Gastroesophageal sphincter (tissue), 4 donors: ENCODE results near the gene JAML. TPM values are rescaled to one million over a fixed set of nuclear protein-coding genes. Genes with fewer than 3 reads are reported as not detected.

Experiments
- ATAC-seq: fragments of 150-250 bp; one replicate; pipeline ENCODE4 v1.9.1; 2016; ENCODE audit warnings: mild to moderate bottlenecking, moderate library complexity
- H3K27ac ChIP-seq, 4 donors: fragments of 200-600 bp; sonication (generic) in 3 of 4; 1 replicate in 3 of 4; 2 replicates in 1 of 4; pipeline ENCODE4 v1.5.1; 2016 to 2019
- H3K27me3 ChIP-seq: fragments of 200-600 bp; sonication (generic); one replicate; pipeline ENCODE4 v1.5.1; 2019
- H3K36me3 ChIP-seq, 2 donors: fragments of 200-600 bp; sonication (generic); one replicate each; pipeline ENCODE4 v1.5.1; 2019; ENCODE audit warnings: control low read depth in 1 of 2
- H3K4me1 ChIP-seq, 3 donors: fragments of 200-600 bp; sonication (generic); 1 replicate in 2 of 3; 2 replicates in 1 of 3; pipeline ENCODE4 v1.5.1; 2016 to 2019; ENCODE audit warnings: control low read depth in 2 of 3
- H3K4me3 ChIP-seq, 2 donors: fragments of 200-600 bp; sonication (generic); one replicate each; pipeline ENCODE4 v1.5.1; 2019; ENCODE audit warnings: mild to moderate bottlenecking in 1 of 2, moderate library complexity in 1 of 2
- H3K9me3 ChIP-seq, 3 donors: fragments of 200-600 bp; sonication (generic); one replicate each; pipeline ENCODE4 v1.5.1; 2017 to 2019; ENCODE audit warnings: control low read depth in 2 of 3
- EP300 ChIP-seq: sonication (generic); formaldehyde crosslinking; IDR thresholded peaks from one replicate; pipeline ENCODE4 v1.6.1; 2017; ENCODE audit warnings: antibody characterized with exemption, mild to moderate bottlenecking
- POLR2A ChIP-seq, 2 donors: fragments of 450-650 bp; IDR thresholded peaks; one replicate each; pipeline ENCODE4 v1.6.1; 2017; ENCODE audit warnings: antibody characterized with exemption in 2 of 2, mild to moderate bottlenecking in 2 of 2, moderate library complexity in 1 of 2
- POLR2AphosphoS5 ChIP-seq: sonication (generic); formaldehyde crosslinking; IDR thresholded peaks from one replicate; pipeline ENCODE4 v1.6.1; 2017; ENCODE audit warnings: antibody characterized with exemption
- WGBS, 2 donors: methylation state at CpG; one replicate each; pipeline ENCODE4 v1.1.5; 2018; ENCODE audit warnings: low coverage in 1 of 2; 5-methylcytosine and 5-hydroxymethylcytosine counted together
- total RNA-seq, 4 donors: library from RNA; depleted of rRNA; stranded (reverse); fragments of >200 nt; gene quantifications; one replicate each; pipeline ENCODE4 v1.1.0, GENCODE V29; 2016
- TF ChIP-seq, protein P1 (sequence below), 4 experiments: fragments of 200-600 bp in 2 of 4; fragments of 450-650 bp in 2 of 4; sonication (generic) in 1 of 4; IDR thresholded peaks; one replicate each; pipeline ENCODE4 v1.5.1; 2017 to 2019; ENCODE audit warnings: antibody characterized with exemption in 4 of 4, mild to moderate bottlenecking in 2 of 4, moderate library complexity in 2 of 4

The JAML gene
- total RNA-seq, 4 donors from 2014 or later: 0.58 to 5.7 (median 2.4) TPM

DNA sequence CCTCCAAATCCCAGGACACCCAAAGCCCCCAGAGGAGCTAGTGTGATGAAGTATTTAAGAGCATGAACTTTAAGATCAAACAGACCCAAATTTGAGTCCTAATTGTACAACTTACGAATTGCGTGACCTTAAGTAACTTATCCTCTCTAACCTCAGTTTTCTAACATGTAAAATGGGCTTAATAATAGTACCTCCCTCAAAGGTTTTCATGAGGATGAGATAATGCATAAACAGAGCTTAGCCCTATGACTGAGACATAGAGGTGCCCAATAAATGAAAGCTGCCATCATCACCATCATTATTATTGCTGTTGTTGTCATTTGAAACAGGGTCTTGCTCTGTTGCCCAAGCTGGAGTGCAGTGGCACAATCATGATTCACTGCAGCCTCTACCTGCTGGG lies 57.6 kb downstream of the JAML start:
- no peak for ATAC-seq
- Histone ChIP-seq H3K9me3 (no peaks in the 10 kb centered on the region), H3K36me3 (peaks cover 0 to 14% of the 10 kb centered on the region in 2 donors), H3K4me1 (peaks cover 0 to 15% (median 10%) of the 10 kb centered on the region in 3 donors), H3K4me3 (no peak overlapping the region), H3K27ac (no peak overlapping the region), H3K27me3 (peaks cover 32% of the 10 kb centered on the region)
- TF ChIP-seq EP300: no peak
- 94 to 100% methylated on average over 2 of the region's 2 CpGs for WGBS, 2 donors

DNA sequence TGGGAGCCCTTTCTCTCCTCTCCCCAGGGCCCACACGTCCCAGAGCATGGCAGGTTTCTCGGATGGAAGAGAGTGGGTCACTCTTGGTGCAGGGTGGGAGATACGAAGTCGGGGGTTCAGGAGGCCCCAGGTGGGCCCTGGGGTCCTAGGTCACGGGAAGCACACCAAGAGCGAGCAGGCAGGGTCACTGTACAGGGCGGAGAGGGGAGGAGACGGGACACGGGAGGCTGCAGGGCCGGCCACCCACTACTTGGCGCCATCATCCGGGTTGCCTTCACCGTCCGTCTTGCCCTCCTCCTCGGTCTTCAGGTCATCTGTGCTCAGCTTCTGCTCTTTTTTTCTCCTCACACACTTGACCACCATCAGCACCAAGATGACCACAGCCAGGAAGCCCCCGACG lies 58.2 kb downstream of the JAML start:
- ATAC-seq: no peak
- Histone ChIP-seq H3K27me3 (peaks cover 37% of the 10 kb centered on the region), H3K4me1 (peaks cover 0 to 11% (median 8%) of the 10 kb centered on the region in 3 donors), H3K36me3 (peaks cover 0 to 14% of the 10 kb centered on the region in 2 donors), H3K9me3 (no peaks in the 10 kb centered on the region), H3K4me3 (no peak overlapping the region), H3K27ac (no peak overlapping the region)
- 80% methylated on average over 4 of the region's 17 CpGs; no CpG with 5 or more reads in 1 of the 2 donors for WGBS, 2 donors
- TF ChIP-seq, protein P1, sequence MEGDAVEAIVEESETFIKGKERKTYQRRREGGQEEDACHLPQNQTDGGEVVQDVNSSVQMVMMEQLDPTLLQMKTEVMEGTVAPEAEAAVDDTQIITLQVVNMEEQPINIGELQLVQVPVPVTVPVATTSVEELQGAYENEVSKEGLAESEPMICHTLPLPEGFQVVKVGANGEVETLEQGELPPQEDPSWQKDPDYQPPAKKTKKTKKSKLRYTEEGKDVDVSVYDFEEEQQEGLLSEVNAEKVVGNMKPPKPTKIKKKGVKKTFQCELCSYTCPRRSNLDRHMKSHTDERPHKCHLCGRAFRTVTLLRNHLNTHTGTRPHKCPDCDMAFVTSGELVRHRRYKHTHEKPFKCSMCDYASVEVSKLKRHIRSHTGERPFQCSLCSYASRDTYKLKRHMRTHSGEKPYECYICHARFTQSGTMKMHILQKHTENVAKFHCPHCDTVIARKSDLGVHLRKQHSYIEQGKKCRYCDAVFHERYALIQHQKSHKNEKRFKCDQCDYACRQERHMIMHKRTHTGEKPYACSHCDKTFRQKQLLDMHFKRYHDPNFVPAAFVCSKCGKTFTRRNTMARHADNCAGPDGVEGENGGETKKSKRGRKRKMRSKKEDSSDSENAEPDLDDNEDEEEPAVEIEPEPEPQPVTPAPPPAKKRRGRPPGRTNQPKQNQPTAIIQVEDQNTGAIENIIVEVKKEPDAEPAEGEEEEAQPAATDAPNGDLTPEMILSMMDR (IDR thresholded peaks at IDR 0.05): no peak
- TF ChIP-seq POLR2A (IDR thresholded peaks at IDR 0.05) (no peak), EP300 (no peak), POLR2AphosphoS5 (no peak)

DNA sequence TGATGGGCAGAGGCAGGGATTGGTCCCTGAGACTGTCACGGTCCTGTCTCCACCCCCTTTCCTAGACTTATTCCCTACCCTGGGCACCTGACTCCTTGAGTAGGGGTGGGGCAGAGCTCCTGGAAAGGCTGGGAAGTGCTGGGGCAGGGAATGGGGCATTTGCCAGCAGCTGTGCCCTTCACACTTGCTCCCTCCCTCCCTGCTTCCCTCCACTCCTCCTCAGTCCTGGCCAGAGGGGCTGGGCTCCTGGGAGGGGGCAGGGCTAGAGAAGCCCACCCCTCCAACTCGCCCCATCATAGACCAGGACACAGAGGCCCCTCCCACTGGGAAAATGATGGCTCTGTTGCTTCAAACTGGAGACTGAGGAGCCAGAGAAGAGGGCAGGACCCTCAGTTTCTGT lies 59.9 kb downstream of the JAML start:
- TF ChIP-seq EP300: no peak
- TF ChIP-seq, protein P1 (IDR thresholded peaks at IDR 0.05): no peak
- TF ChIP-seq POLR2A (IDR thresholded peaks at IDR 0.05): no peak
- no peak for TF ChIP-seq POLR2AphosphoS5
- no peak overlapping the region for H3K27ac ChIP-seq
- no peaks in the 10 kb centered on the region for H3K4me1 ChIP-seq
- no peak for ATAC-seq
- no peak overlapping the region for H3K4me3 ChIP-seq
- peaks cover 0 to 14% of the 10 kb centered on the region in 2 donors for H3K36me3 ChIP-seq
- no peaks in the 10 kb centered on the region for H3K9me3 ChIP-seq
- WGBS, 2 donors: 33 to 57% methylated on average over 1 of the region's 2 CpGs
- peaks cover 40% of the 10 kb centered on the region for H3K27me3 ChIP-seq

DNA sequence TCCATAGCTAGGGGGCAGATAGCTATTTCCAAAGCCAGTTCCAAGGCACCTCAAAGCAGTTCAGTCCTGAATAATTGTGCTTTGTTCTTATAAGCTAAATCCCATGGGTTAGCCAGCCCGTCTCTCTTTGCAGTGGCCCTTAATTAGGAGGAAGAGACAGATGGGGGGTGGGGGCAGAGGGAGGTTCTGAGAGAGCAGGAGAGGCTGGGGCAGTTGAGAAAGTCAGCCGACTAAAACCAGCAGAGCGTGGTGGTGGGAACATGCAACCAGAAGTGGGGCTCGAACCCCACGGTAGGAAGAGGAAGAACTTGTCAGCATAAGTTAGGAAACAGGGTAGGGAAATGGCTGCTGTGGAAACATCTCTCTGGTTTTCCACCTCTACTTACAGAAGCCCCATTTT lies 61.3 kb downstream of the JAML start:
- Histone ChIP-seq H3K27ac (no peak overlapping the region), H3K4me3 (no peak overlapping the region), H3K27me3 (peaks cover 53% of the 10 kb centered on the region), H3K36me3 (peaks cover 0 to 14% of the 10 kb centered on the region in 2 donors), H3K4me1 (no peaks in the 10 kb centered on the region), H3K9me3 (no peaks in the 10 kb centered on the region)
- TF ChIP-seq POLR2A (IDR thresholded peaks at IDR 0.05) (no peak), POLR2AphosphoS5 (no peak), EP300 (no peak)
- TF ChIP-seq, protein P1 (IDR thresholded peaks at IDR 0.05): no peak
- WGBS, 2 donors: 65 to 77% methylated on average over 4 of the region's 5 CpGs
- ATAC-seq: no peak

DNA sequence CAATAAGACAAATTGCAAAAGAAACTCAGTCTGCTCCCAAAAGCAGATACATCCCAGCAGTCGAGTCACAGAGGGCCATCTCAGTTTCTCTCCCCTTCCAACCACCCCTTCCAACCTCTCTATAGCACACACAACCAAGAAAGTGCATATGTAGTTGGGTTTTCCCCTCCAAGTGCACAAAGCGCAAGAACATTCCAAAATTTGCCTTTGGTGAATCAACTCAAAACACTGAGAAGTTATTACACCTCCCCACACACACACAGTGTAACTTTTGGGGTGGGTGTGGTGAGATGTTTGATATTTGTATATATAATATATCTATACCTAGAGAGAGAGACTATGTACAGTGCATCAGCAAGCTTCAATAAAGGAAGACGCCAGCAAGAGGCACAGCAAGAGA lies 62.0 kb downstream of the JAML start:
- H3K4me3 ChIP-seq: no peak overlapping the region
- no peaks in the 10 kb centered on the region for H3K9me3 ChIP-seq
- ATAC-seq: no peak
- H3K36me3 ChIP-seq: peaks cover 0 to 10% of the 10 kb centered on the region in 2 donors
- WGBS, 2 donors: 61 to 87% methylated on average over 2 to 3 of the region's 3 CpGs
- TF ChIP-seq, protein P1 (IDR thresholded peaks at IDR 0.05): no peak
- TF ChIP-seq EP300: no peak
- H3K4me1 ChIP-seq: no peaks in the 10 kb centered on the region
- H3K27me3 ChIP-seq: peaks cover 59% of the 10 kb centered on the region
- H3K27ac ChIP-seq: no peak overlapping the region
